C4-2B (cell line): ENCODE results near the gene CNN3.
A peak's percentile ranks its signal among the peaks of the same experiment; 100 is the strongest.

ENCODE experiments used
- H3K27ac ChIP-seq: fragments of 450-650 bp; 2 replicates; pipeline ENCODE4 v1.5.1; 2017
- ZFX ChIP-seq: fragments of 450-650 bp; IDR thresholded peaks from 2 replicates; pipeline ENCODE4 v1.6.1; 2017
- TF ChIP-seq, protein P1 (sequence below): fragments of 450-650 bp; conservative IDR thresholded peaks from 2 replicates; pipeline ENCODE4 v1.5.1; 2017; ENCODE audit warnings: mild to moderate bottlenecking

The CNN3 gene

DNA sequence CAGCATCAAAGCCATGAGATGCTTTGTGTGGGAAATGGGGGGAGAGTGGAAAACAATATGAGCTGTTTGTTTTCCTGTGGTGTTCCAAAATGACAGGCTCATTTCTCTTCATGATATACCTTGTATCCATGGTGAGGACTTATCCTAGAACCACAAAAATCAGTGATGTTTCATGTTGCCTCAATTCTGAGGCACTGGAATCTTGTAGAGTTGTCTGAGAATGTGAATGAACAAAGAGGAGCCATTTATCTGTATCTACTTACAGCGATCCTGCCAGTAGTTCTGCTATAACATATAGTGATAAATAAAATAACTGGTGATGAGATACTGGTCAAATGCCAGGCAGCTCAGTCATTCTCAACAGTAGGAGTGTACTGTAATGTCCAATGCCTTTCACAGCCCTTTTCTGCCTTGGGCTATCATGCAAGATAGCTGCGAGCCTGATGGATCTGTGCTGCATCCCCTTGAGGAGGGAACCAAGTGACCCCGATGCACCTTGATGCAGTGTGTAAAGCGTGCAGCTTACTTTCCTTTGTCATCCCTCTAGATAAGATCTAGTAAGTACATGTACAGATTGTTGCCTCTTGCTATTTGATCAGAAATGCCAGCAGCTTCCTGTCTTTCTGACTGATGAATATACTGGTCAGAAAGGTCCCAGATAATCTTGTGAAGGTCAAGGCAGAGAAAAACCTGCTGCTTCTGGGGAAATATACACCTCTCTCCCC is 54.0 kb downstream of the CNN3 start:
- H3K27ac ChIP-seq: peak overlapping the region; percentile 6; the same call in 1 of the 2 replicates
- TF ChIP-seq ZFX: no peak
- TF ChIP-seq, protein P1, sequence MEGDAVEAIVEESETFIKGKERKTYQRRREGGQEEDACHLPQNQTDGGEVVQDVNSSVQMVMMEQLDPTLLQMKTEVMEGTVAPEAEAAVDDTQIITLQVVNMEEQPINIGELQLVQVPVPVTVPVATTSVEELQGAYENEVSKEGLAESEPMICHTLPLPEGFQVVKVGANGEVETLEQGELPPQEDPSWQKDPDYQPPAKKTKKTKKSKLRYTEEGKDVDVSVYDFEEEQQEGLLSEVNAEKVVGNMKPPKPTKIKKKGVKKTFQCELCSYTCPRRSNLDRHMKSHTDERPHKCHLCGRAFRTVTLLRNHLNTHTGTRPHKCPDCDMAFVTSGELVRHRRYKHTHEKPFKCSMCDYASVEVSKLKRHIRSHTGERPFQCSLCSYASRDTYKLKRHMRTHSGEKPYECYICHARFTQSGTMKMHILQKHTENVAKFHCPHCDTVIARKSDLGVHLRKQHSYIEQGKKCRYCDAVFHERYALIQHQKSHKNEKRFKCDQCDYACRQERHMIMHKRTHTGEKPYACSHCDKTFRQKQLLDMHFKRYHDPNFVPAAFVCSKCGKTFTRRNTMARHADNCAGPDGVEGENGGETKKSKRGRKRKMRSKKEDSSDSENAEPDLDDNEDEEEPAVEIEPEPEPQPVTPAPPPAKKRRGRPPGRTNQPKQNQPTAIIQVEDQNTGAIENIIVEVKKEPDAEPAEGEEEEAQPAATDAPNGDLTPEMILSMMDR: no peak

DNA sequence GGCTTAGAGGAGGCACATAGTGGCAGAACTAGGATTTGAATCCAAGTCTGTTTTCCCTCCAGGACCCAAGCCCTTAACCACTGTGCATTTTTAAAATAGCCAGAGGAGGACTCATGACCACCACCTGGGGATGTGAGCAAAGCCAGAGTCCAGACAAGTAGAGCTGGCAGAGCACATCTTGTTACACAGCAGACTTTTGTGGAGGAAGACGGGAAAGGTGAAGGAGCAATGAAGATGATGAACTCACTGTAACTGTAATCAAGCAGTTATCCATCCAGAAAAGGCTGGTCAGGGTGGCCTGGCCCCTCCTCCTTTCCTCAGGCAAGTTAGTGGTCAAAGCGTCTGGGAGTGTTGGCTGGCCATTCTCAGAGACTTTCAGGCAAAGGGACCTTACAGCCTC is 55.9 kb downstream of the CNN3 start:
- no peak overlapping the region for H3K27ac ChIP-seq
- TF ChIP-seq ZFX: no peak
- TF ChIP-seq, protein P1: no peak

DNA sequence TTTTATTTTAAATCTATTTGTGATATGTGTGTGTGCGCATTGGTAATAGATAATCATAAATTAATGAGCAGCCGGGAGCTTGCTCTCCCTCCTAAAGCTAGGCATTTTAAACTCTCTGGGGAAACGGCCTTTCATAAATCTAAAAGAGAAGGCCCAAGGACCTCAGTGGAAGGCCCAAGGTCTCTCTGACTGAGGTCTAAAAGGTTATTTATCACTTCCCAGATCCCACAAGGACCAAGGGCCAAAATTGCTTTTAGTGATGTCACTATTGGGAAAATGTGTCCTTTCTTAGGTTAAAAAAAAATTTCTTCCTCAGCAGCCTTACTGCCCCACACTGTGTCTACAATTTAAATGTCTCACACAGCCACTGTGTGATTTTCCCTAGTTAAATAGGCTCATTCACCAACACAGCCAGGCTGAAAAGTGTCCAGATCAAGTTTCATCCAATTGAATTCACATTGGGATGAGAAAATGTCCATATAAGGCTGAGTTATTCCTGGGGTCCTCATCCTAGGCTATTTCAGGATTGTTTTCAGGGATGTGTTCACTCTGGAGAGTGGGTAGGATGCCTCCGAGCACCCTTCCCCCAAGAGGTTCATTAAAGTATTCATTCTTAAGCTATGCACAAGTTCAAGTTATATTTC is 60.6 kb downstream of the CNN3 start:
- H3K27ac ChIP-seq: no peak overlapping the region
- TF ChIP-seq ZFX: no peak
- TF ChIP-seq, protein P1: no peak

DNA sequence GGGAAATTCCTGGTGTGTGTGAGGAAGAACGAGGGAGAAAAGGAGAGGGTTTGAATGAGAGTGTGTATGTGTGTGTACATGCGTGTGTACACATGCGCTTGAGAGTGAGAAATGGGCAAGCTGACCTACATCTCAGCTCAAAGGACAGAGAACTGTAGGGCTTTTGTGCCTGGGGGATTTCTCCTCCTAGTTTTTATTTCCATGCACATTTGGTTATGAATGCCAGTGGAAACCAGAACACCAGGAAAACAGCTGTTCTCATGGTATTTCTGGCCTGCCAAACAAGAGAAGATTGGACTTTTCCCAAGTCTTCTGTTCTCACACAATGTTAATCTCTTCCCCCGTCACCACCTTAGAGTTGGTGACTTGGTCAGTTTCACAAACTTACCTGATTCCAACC is 61.5 kb downstream of the CNN3 start:
- no peak for TF ChIP-seq ZFX
- TF ChIP-seq, protein P1: no peak
- no peak overlapping the region for H3K27ac ChIP-seq

DNA sequence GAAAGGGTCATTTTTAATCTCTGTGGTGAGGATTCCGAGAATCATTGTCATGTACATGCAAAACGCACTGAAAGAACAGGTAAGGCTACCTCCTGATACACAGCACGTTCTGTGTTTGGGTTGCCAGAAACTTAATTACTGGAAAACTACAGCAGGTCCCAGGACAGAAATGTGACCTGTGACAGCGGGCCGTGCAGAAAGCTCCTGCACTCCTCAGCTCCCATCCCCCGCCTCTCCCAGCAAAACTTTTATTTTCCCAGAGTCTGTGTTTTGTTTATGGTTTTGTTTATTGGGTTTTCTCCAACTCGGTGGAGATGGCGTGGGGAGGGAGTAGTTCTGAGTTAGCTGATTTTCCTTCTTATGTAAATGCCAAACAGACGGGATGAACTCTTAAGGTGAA is 62.1 kb downstream of the CNN3 start:
- H3K27ac ChIP-seq: no peak overlapping the region

DNA sequence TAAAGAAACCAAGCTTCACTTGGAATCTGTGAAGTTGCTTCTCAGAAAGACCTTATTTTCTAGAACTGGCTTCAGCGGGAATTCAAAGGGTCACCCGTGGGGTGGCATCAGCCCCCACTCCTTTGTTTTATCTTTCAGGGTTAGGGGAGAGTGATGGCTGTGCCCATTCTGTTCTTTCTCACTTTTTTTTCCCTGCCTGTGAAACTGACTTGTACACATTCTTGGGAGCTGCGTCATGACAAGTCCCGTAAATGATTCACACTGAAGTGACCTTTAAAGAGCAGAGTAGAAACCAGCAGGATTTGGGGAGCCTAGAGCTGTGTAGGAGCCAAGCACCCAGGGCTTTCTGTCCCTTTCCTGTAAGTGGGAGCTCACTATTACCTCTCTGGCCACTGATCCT is 63.0 kb downstream of the CNN3 start:
- TF ChIP-seq ZFX: no peak
- TF ChIP-seq, protein P1: no peak
- H3K27ac ChIP-seq: no peak overlapping the region

More for the DNA sequence above, 62.1 kb downstream of the CNN3 start:
- no peak for TF ChIP-seq ZFX
- TF ChIP-seq, protein P1: no peak

DNA sequence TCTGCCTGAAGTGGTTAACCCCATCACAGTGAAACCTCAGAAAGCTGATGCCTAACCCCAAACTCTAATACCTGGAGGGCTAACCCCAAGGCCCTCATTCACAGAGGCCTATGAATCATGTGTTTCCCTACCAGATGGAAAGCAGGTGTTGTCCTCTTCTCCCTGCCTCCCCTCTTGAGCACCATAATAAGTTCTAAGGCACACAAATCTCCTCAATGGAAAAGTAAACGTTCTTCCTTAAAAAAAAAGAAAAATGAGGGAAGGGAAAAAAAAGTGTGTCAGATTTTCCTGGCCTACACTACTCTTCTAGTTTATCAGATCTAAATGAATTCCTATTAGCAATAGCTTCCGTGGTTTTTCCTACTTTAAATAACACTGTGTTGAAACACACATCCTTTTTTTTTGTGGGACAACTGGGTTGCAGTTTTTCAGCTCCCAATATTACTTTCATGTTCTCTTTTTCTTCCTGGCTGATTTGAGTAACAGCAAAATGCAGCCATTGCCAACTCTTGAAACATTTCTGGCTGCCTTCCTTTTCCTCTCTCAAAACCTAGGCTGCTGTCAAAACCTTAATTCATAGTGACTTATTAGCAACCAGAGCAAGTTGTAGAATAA is 63.5 kb downstream of the CNN3 start:
- TF ChIP-seq, protein P1: no peak
- TF ChIP-seq ZFX: no peak
- H3K27ac ChIP-seq: no peak overlapping the region
